GM19328 (cell line): Measurements from ENCODE around the gene SDHAF2.
"Not testable (repeated sequence)": the region's sequence is repeated elsewhere in the genome, so short reads cannot be mapped to it uniquely, and the experiment has no call there.

ENCODE experiments used
- ATAC-seq: cut with Tn5 transposase; IDR thresholded peaks from one replicate; pipeline ENCODE4 v1.9.1; 2021; ENCODE audit warnings: mild to moderate bottlenecking, moderate library complexity; ENCODE audit not compliant: unreplicated experiment

The SDHAF2 gene

GRCh38 chr11:61429691-61430582 lies at the start of gene SDHAF2, which contains the start of gene CPSF7:
Gene SDHAF2, plus strand, starts transcription at chr11:61430124. Its CDS starts 23 bp downstream, at chr11:61430147.
Gene CPSF7, minus strand, starts transcription at chr11:61429975. Its CDS starts 740 bp downstream, at chr11:61429235.
- ATAC-seq: peak; percentile 85

- no peak for ATAC-seq
These were observed 49.0 kb upstream of the SDHAF2 start for GRCh38 chr11:61380884-61381283.

- not testable (repeated sequence) for ATAC-seq
These were observed 46.1 kb upstream of the SDHAF2 start for GRCh38 chr11:61383859-61384258.

GRCh38 chr11:61384271-61385242 lies 45.4 kb upstream of the SDHAF2 start:
- ATAC-seq: no peak

GRCh38 chr11:61390161-61390560 lies 39.8 kb upstream of the SDHAF2 start:
- ATAC-seq: no peak

- ATAC-seq: no peak
These were observed 36.8 kb upstream of the SDHAF2 start for GRCh38 chr11:61392981-61393595.

GRCh38 chr11:61401173-61401572 lies 28.8 kb upstream of the SDHAF2 start:
- ATAC-seq: no peak

- ATAC-seq: no peak
These were observed 28.4 kb upstream of the SDHAF2 start for GRCh38 chr11:61401573-61401972.

- ATAC-seq: no peak
These were observed 26.3 kb upstream of the SDHAF2 start for GRCh38 chr11:61403658-61404057.

GRCh38 chr11:61404103-61404502 lies 25.8 kb upstream of the SDHAF2 start:
- ATAC-seq: no peak

- no peak for ATAC-seq
These were observed 25.3 kb upstream of the SDHAF2 start for GRCh38 chr11:61404641-61405040.

GRCh38 chr11:61406067-61406466 lies 23.9 kb upstream of the SDHAF2 start:
- ATAC-seq: no peak

- no peak for ATAC-seq
These were observed 22.8 kb upstream of the SDHAF2 start for GRCh38 chr11:61406991-61407728.

- ATAC-seq: no peak
These were observed 18.3 kb upstream of the SDHAF2 start for GRCh38 chr11:61411589-61411988.

- ATAC-seq: no peak
These were observed 16.4 kb upstream of the SDHAF2 start for GRCh38 chr11:61413496-61413895.

GRCh38 chr11:61414547-61414946 lies 15.4 kb upstream of the SDHAF2 start:
- no peak for ATAC-seq

- ATAC-seq: no peak
These were observed 14.5 kb upstream of the SDHAF2 start for GRCh38 chr11:61415381-61415780.

- no peak for ATAC-seq
These were observed 13.0 kb upstream of the SDHAF2 start for GRCh38 chr11:61416941-61417340.

GRCh38 chr11:61417670-61418069 lies 12.3 kb upstream of the SDHAF2 start:
- ATAC-seq: no peak

- ATAC-seq: no peak
These were observed 11.8 kb upstream of the SDHAF2 start for GRCh38 chr11:61418136-61418535.
